GM19467 (cell line): Measurements from ENCODE around the gene RBPJL.

Source experiments
- ATAC-seq: cut with Tn5 transposase; IDR thresholded peaks from one replicate; pipeline ENCODE4 v1.9.1; 2021; ENCODE audit warnings: mild to moderate bottlenecking, moderate library complexity; ENCODE audit not compliant: unreplicated experiment

RBPJL gene

DNA sequence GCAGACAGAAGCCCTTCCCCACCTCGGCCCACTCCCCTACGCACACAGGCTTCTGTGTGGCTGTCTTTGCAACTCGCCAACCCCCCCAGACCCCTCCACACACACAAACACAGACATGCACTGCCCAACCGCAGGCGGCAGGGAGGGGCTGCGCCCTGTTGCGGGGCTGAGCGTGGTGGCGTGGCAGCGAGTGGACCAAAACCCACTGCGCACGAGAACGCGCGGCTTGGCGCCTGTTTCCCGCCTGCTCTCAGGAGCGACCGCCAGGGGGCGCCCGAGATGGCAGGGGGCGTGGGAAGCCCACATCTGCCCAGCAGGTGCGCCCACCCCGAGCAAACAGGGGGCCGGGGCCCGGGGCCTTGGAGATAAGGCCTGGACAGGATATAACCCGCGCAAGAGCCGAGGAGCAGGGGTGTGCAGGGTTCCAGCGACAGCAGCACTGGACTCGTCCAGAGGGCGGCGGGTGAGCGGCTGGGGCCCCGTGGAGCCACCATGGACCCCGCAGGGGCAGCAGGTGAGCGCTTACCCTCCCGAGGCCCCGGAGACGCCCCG, at the start of gene RBPJL:
Gene RBPJL, plus strand, starts transcription at position 410 of the 552 bp plus-strand sequence. Its CDS starts 83 bp downstream, at position 493.
- ATAC-seq = no peak

DNA sequence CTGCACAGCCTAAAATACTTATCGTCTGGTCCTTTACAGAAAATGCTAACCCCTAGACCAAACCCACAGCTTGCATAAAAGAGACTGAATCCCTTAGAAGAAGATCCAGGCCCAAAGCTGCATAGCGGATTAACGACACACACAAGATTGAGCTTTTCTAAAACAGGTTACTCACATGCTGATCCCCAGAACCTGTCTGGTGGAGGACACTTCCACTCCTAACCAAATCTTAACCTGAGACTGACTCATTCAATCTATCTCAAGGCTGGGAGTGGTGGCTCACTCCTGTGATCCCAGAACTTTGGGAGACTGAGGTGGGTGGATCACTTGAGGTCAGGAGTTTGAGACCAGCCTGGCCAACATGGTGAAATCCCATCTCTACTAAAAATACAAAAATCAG, 49.5 kb upstream of the RBPJL start:
- ATAC-seq = no peak

DNA sequence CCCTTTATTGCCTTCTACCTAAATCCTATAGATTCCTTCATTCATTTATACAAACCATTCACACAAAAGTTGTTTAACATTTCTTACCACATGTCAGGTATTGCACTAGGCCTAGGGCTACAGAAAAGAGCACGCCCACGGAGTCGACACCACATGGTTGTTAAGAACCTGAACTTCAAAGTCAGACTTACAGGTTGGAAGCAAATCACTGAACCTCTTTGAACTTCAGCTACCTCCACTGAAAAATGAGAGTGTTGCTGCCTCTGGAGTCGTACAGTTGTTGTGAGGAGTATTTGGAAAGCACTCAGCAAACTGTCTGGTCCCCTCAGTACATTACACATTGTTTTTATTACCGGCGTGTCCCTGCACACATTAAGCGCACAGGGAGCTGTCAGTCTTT, 48.9 kb upstream of the RBPJL start:
- ATAC-seq = no peak

DNA sequence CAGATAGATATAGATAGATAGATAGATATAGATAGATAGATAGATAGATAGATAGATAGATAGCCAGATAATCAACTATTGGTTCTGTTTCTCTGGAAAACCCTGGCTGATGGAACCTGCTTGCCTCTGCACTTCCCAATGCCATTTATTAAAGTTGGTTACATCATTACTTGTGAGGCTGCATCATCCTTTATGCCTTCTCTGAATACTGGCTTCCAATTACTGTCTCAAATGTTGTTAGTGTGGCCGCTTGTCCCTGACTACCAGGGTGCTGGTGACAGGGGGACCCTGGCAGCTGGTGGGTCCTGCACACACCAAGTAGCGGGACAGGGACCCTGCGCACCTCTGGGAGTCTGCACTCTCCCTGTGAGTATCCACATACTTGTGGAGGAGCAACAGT, 48.4 kb upstream of the RBPJL start:
- no peak for ATAC-seq

DNA sequence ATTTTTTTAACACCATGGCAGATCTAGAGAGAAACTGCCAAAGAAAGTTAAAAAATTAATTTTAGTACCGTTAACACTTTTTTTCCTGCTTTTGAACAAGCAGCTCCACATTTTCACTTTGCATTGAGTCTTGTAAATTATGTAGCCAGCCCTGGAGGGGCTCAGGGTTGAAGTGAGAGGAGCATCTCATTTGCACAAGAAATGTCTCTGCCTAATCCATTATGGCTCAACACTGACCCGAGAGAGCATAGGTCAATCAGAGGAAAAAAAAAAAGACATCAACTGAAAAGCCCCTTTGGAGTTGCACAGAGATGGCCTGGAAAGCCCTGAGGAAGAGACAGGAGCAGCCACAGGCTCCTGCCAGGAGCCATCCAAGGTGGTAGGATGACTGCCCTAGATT, 48.0 kb upstream of the RBPJL start:
- no peak for ATAC-seq

- ATAC-seq = no peak
Observed at GRCh38 chr20:45263556-45264266, 42.9 kb upstream of the RBPJL start.

DNA sequence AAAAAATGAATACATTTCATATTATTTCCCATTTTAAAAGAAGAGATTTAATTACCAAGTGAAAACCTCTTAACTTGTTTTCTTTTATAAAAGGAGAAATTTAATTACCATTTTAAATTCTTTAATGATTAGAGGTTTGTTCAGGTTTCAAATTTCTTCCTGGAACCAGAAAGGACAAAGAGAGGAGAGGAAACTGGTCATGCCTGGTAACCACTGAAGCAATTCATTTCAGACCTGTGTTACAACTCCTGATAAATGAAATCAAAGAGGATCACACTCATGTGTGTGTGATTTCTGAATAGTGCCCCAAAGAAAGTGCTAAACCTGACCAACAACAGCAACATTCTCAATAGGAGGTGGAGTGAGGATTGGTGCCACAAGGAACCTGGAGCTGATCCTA, 39.7 kb upstream of the RBPJL start:
- no peak for ATAC-seq

DNA sequence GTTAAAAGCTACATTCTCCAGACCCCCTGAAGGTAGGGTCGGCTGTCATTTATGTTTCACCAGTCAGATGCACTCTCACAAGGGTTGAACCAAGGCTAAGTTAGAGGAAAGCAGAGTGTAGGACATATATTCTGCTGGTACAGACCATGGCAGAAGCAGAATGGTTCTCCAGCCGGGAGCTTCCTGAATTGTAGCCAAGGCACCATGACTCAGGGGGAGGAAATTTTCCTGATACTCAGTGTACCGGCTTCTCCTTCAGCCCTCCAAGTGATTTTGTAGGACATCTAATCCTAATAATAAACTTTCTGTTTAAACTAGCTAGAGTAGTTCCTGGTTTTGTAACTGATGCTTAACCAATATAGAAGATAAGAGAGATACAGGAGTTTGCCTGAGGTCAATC, 38.1 kb upstream of the RBPJL start:
- ATAC-seq = no peak

- ATAC-seq = no peak
Observed at GRCh38 chr20:45269056-45269455, 37.6 kb upstream of the RBPJL start.

GRCh38 chr20:45269754-45270270, 36.8 kb upstream of the RBPJL start:
- no peak for ATAC-seq

DNA sequence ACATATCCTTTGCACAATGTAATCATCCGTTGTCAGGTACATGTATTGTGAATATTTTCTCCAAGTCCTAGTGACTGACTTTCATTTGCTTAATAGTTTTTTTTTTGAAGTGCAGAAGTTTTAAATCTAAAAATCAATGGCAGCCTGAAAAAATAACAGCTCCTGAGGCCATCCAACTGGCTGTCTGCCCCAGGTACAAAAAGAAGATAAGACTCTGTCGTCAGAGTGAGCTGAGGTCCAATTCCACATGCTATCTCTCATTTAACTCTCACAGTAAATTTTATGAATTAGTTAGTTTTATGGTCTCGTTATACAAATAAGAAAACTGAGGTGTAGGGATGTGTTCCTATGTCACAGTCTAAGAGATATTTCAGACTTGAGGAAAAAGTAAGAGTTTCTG, 31.3 kb upstream of the RBPJL start:
- no peak for ATAC-seq

DNA sequence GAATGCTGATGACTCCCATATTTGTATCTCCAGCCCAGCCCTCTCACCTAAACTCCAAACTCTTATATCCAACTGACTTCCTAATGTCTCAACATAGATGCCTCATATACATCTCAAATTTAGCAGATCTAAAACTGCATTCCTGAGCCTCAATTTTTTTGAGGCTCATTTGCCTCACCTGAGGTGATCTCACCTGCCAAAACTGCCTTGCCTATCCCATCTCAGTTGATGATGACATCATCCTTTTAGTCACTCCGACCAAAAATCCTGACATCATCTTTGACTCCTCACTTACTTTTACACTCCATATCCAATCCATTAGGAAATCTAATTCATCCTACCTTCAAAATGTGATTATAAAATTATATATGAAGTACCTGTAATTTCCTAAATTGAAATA, 26.6 kb upstream of the RBPJL start:
- ATAC-seq = no peak

- no peak for ATAC-seq
Observed at GRCh38 chr20:45282700-45283550, 23.7 kb upstream of the RBPJL start.

- no peak for ATAC-seq
Observed at GRCh38 chr20:45283551-45284057, 23.0 kb upstream of the RBPJL start.

GRCh38 chr20:45288376-45288775, 18.3 kb upstream of the RBPJL start:
- ATAC-seq = no peak

- no peak for ATAC-seq
Observed at GRCh38 chr20:45288860-45289259, 17.8 kb upstream of the RBPJL start.

GRCh38 chr20:45289942-45290676, 16.5 kb upstream of the RBPJL start:
- ATAC-seq = no peak

- ATAC-seq = no peak
Observed at GRCh38 chr20:45290677-45291355, 15.8 kb upstream of the RBPJL start.

DNA sequence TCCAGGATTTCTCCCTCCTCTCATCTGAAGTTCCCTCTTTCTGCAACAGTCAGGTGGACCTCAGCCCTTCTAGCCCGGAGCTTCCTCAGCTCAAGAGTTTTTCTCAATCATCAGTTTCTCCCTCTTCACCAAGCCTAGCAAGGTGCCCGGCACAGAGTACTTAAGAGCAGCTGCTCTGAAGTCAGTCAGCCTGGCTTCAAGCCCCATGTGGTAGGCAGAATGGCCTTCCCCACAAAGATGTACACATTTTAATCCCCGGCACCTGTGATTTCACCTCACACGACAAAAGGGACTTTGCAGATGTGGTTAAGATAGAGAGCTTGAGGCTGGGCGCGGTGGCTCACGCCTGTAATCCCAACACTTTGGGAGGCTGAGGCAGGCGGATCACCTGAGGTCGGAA, 15.1 kb upstream of the RBPJL start:
- ATAC-seq = no peak

GRCh38 chr20:45292343-45292742, 14.3 kb upstream of the RBPJL start:
- ATAC-seq = no peak
